Lung (tissue), 12 donors: ENCODE data around the gene OPA1. TPM values are rescaled to one million over a fixed set of nuclear protein-coding genes. Genes with fewer than 3 reads are reported as not detected.

Experiments used
- ATAC-seq: fragments of 200-7000 bp; cut with Tn5 transposase; one replicate; pipeline ENCODE4 v1.9.1; 2020; ENCODE audit warnings: moderate number of reproducible peaks; ENCODE audit not compliant: insufficient read depth, low FRiP score
- DNase-seq, 3 donors: peaks; one replicate each; pipeline ENCODE4 v3.0.0-alpha.2; 2013 to 2017
- H3K27ac ChIP-seq, 2 donors: one replicate each; pipeline ENCODE4 v1.5.1; 2013; ENCODE audit warnings: mild to moderate bottlenecking in 2 of 2, moderate library complexity in 2 of 2, control low read depth in 1 of 2, inconsistent platforms in 1 of 2, low read depth in 1 of 2, low read length in 1 of 2
- H3K27me3 ChIP-seq, 3 donors: one replicate each; pipeline ENCODE4 v1.5.1; 2013; ENCODE audit warnings: low read length in 2 of 3; ENCODE audit not compliant: control insufficient read depth in 3 of 3, insufficient read depth in 3 of 3
- H3K36me3 ChIP-seq, 4 donors: one replicate each; pipeline ENCODE4 v1.5.1; 2013; ENCODE audit warnings: low read length in 4 of 4, mild to moderate bottlenecking in 1 of 4, moderate library complexity in 1 of 4; ENCODE audit not compliant: control insufficient read depth in 4 of 4, insufficient read depth in 4 of 4
- H3K4me1 ChIP-seq, 5 donors: one replicate each; pipeline ENCODE4 v1.5.1; 2013; ENCODE audit warnings: low read length in 5 of 5, mild to moderate bottlenecking in 2 of 5, moderate library complexity in 1 of 5; ENCODE audit not compliant: control insufficient read depth in 5 of 5, insufficient read depth in 5 of 5
- H3K4me3 ChIP-seq: one replicate; pipeline ENCODE4 v1.5.1; 2013; ENCODE audit warnings: mild to moderate bottlenecking, control low read depth, moderate library complexity
- H3K9ac ChIP-seq, 2 donors: one replicate each; pipeline ENCODE4 v1.5.1; 2013; ENCODE audit warnings: low read length in 2 of 2, control low read depth in 1 of 2; ENCODE audit not compliant: insufficient read depth in 1 of 2
- H3K9me3 ChIP-seq, 4 donors: one replicate each; pipeline ENCODE4 v1.5.1; 2013; ENCODE audit warnings: low read length in 3 of 4, mild to moderate bottlenecking in 1 of 4, moderate library complexity in 1 of 4; ENCODE audit not compliant: control insufficient read depth in 4 of 4, insufficient read depth in 3 of 4
- WGBS, 2 donors: extraction: QIAGEN DNeasy Blood & Tissue Kit; methylation state at CpG; one replicate each; pipeline ENCODE4 v1.1.7; 2013; 5-methylcytosine and 5-hydroxymethylcytosine counted together
- polyA plus RNA-seq, 2 donors: library from polyadenylated mRNA; stranded (reverse); fragments of 200-250 nt; gene quantifications; one replicate each; pipeline ENCODE4 v1.2.1, GENCODE V29; 2013
- total RNA-seq, 2 donors: library from RNA; depleted of rRNA in 1 of 2; stranded (reverse); fragments of >200 nt in 1 of 2; gene quantifications; one replicate each; pipeline ENCODE4 v1.2.1, GENCODE V29; 2014 to 2021
- TF ChIP-seq, protein P1 (sequence below): IDR thresholded peaks from 2 replicates; pipeline ENCODE4 v1.5.1; 2012; ENCODE audit warnings: mild to moderate bottlenecking; ENCODE audit errors: control extremely low read depth, extremely low read depth
- donor health status: control.
- donor health status: control.
- donor health status: Bipolar disorder and iron deficiency.
- donor health status: healthy.
- donor health status: DM: yes; HTN: yes; CAD: no.

The OPA1 gene
- total and polyA plus RNA-seq, 4 donors: 8.8 to 54.2 (median 29.0) TPM

DNA sequence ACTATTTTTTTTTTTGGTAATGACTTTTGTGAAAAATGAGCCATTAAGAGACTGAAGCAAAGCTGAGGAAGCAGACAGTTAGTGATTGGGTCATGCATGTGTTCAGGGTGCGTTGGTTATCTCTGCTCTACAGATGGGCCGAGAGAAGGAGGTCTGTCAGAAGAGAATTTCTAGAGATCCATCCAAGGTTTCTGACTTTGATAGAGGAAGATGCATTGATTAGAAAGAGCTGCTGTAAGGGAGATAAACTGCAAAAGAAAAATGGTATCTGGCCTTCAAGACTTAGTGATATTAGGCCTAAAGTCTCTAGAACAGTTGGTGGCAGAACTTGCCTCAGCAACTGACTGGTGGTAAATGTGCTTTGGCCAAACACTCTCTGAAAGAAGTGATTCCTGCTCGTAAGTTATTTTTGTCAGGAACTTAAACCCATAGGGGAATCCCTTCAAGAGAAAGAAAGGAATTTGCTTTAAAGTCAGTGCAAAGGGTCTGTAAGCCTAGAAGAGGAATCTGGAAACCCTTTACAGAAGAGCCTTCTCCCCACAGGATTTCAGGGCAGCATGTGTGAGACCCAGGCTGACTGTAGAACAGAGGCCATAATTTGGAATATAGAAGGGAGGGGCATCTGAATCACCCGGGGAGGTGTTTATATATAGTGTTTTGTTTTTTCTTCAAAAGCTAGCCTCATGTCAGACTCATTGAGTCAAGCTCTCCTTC lies 67.8 kb downstream of the OPA1 start:
- WGBS, 2 donors: 83 to 88% methylated on average over 4 of the region's 4 CpGs
- TF ChIP-seq, protein P1, sequence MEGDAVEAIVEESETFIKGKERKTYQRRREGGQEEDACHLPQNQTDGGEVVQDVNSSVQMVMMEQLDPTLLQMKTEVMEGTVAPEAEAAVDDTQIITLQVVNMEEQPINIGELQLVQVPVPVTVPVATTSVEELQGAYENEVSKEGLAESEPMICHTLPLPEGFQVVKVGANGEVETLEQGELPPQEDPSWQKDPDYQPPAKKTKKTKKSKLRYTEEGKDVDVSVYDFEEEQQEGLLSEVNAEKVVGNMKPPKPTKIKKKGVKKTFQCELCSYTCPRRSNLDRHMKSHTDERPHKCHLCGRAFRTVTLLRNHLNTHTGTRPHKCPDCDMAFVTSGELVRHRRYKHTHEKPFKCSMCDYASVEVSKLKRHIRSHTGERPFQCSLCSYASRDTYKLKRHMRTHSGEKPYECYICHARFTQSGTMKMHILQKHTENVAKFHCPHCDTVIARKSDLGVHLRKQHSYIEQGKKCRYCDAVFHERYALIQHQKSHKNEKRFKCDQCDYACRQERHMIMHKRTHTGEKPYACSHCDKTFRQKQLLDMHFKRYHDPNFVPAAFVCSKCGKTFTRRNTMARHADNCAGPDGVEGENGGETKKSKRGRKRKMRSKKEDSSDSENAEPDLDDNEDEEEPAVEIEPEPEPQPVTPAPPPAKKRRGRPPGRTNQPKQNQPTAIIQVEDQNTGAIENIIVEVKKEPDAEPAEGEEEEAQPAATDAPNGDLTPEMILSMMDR: no peak

DNA sequence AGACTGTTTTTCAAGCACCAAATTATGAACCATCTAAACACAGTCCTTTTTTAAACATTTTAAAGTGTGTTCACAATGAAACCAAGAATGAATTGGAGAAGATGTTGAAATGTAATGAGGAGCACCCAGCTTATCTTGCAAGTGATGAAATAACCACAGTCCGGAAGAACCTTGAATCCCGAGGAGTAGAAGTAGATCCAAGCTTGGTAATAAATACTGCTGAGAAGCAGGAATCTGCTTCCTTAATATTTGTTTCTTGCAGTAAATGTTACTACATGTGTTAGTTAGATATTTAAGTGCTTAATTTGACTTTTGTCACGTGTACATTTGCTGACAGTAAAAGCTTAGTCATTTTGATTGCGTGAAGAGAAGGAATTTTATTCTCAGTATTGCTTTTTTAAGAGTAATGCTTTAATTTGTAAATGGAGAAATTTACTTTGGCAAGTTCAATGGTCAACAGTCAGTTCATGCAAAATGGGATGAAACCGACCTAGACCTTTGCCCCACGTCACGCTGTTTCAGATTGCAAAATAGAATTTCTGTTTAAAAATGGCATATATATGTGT lies 69.8 kb downstream of the OPA1 start:
- 83% methylated on average over 7 of the region's 7 CpGs for WGBS, 2 donors
- ATAC-seq (no peak), DNase-seq (no peak)
- H3K9ac ChIP-seq: no peak overlapping the region
- TF ChIP-seq, protein P1: no peak
- H3K4me3 ChIP-seq: no peak overlapping the region
- peaks cover 5 to 34% (median 19%) of the 10 kb centered on the region in 4 donors for H3K36me3 ChIP-seq
- H3K4me1 ChIP-seq: no peaks in the 10 kb centered on the region
- no peak overlapping the region for H3K27ac ChIP-seq
- H3K27me3 ChIP-seq: no peaks in the 10 kb centered on the region
- H3K9me3 ChIP-seq: no peaks in the 10 kb centered on the region

More for the DNA sequence above, 67.8 kb downstream of the OPA1 start:
- Histone ChIP-seq H3K27ac (no peak overlapping the region), H3K4me3 (no peak overlapping the region), H3K27me3 (no peaks in the 10 kb centered on the region), H3K9ac (no peak overlapping the region), H3K4me1 (peaks cover 0 to 8% (median 0%) of the 10 kb centered on the region in 5 donors), H3K9me3 (no peaks in the 10 kb centered on the region), H3K36me3 (peaks cover 9 to 31% (median 18%) of the 10 kb centered on the region in 4 donors)
- ATAC-seq: no peak
- no peak for DNase-seq

GRCh38 chr3:193665370-193665989 lies 72.5 kb downstream of the OPA1 start:
- Histone ChIP-seq H3K27me3 (no peaks in the 10 kb centered on the region), H3K9ac (no peak overlapping the region), H3K4me1 (no peaks in the 10 kb centered on the region), H3K9me3 (peaks cover 0 to 4% (median 0%) of the 10 kb centered on the region in 4 donors), H3K36me3 (peaks cover 16 to 47% (median 25%) of the 10 kb centered on the region in 4 donors), H3K4me3 (no peak overlapping the region), H3K27ac (no peak overlapping the region)
- no peak for ATAC-seq
- 99 to 100% methylated on average over 1 of the region's 1 CpG for WGBS, 2 donors
- TF ChIP-seq, protein P1: no peak
- DNase-seq: peak in 2 of 3 donors; percentile 63 to 75
